Activated naive CD4-positive, alpha-beta T cell treated with anti-CD3 and anti-CD28 coated beads, Interleukin-2, amount 50 U/mL, for 24 hours (primary cell): ENCODE measurements around the gene CCDC116.
A peak's percentile ranks its signal among the peaks of the same experiment; 100 is the strongest.
"Not testable (repeated sequence)": the region's sequence is repeated elsewhere in the genome, so short reads cannot be mapped to it uniquely, and the experiment has no call there.

Experiments
- H3K27ac Mint-ChIP-seq: one replicate; pipeline ENCODE4 v1.8.0; 2021; ENCODE audit warnings: mild to moderate bottlenecking, mixed read lengths
- H3K27me3 Mint-ChIP-seq: one replicate; pipeline ENCODE4 v1.8.0; 2021; ENCODE audit warnings: mixed read lengths
- H3K36me3 Mint-ChIP-seq: one replicate; pipeline ENCODE4 v1.8.0; 2021; ENCODE audit warnings: mixed read lengths
- H3K4me1 Mint-ChIP-seq: one replicate; pipeline ENCODE4 v1.8.0; 2021; ENCODE audit warnings: mixed read lengths
- H3K4me3 Mint-ChIP-seq: one replicate; pipeline ENCODE4 v1.8.0; 2021; ENCODE audit warnings: mild to moderate bottlenecking, mixed read lengths
- H3K9me3 Mint-ChIP-seq: one replicate; pipeline ENCODE4 v1.8.0; 2021; ENCODE audit warnings: mixed read lengths

The CCDC116 gene

GRCh38 chr22:21599053-21599893 lies 33.3 kb upstream of the CCDC116 start:
- Mint-ChIP-seq H3K4me3 (no peak overlapping the region), H3K36me3 (peaks cover 20% of the 10 kb centered on the region), H3K4me1 (peaks cover 45% of the 10 kb centered on the region), H3K27me3 (no peaks in the 10 kb centered on the region), H3K9me3 (no peaks in the 10 kb centered on the region), H3K27ac (peak overlapping the region; percentile 91)

DNA sequence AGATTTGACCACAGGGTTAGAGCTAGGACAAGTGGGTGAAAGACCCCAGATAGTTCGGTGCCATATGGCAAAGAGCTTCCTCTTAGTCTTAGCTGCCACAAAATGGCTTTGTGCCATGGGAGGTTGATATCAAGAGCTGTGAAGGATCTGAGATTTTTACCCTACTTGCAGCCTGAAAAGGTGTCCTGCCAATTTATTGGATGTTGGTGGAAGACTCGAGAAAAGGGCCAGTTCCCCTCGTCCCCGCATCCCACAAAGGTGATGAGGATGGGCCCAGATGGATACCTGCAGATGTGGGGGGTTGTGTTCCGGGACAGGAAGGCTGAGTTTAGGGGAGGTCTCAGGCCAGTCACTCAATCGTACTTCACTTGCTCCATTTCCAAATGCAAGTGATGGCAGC lies 30.0 kb upstream of the CCDC116 start:
- Mint-ChIP-seq H3K9me3 (no peaks in the 10 kb centered on the region), H3K4me1 (peaks cover 49% of the 10 kb centered on the region), H3K27ac (peak overlapping the region; percentile 42), H3K4me3 (no peak overlapping the region), H3K36me3 (peaks cover 7% of the 10 kb centered on the region), H3K27me3 (no peaks in the 10 kb centered on the region)

DNA sequence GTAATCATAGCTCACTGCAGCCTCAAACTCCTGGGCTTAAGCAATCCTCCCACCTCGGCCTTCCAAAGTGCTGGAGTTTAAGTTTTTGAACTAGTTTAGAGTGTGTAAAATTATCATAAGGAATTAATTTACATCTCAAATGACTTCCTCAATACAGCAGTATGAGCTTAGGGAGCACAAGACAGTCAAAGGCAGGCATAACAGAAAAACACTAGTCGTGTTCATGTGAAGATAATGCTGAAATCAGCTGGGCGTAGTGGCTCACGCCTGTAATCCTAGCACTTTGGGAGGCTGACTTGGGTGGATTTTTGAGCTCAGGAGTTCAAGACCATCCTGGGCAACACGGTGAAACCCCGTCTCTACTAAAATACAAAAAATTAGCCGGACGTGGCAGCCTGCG lies 28.6 kb upstream of the CCDC116 start:
- no peak overlapping the region for H3K27ac Mint-ChIP-seq
- peaks cover 44% of the 10 kb centered on the region for H3K4me1 Mint-ChIP-seq
- no peak overlapping the region for H3K4me3 Mint-ChIP-seq
- H3K9me3 Mint-ChIP-seq, result no peaks in the 10 kb centered on the region
- H3K36me3 Mint-ChIP-seq, result peaks cover 4% of the 10 kb centered on the region
- H3K27me3 Mint-ChIP-seq, result no peaks in the 10 kb centered on the region

DNA sequence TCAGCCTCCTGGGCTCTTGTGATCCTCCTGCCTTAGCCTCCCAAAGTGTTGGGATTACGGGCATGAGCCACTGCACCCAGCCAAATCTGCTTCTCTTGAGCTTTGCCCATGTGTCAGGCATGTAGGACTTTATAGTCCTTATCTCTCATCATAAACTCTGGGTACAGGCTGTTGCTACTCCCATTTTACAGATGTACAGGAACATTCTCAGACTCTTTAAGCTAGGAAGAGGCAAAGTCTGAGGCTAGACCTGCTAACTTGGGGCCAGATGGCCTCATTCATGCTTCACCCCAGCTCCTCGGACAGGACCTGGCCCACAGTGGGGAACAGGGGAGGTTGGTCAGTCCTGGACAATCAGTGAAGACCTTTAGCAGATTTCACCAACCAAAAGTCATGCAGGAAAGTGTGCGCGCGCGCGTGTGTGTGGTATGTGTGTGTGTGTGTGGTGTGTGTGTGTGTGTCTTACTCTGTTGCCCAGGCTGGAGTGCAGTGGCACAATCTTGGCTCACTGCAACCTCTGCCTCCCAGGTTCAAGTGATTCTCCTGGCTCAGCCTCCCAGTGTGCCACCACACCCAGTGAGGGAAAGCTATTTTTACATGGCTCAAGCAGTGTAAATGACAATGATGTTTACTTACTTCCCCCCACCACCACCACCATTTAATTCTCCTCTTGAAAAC lies 26.5 kb upstream of the CCDC116 start:
- H3K4me3 Mint-ChIP-seq, result no peak overlapping the region

GRCh38 chr22:21606775-21607174 lies 25.8 kb upstream of the CCDC116 start:
- H3K9me3 Mint-ChIP-seq, result no peaks in the 10 kb centered on the region
- H3K36me3 Mint-ChIP-seq, result peaks cover 2% of the 10 kb centered on the region
- no peak overlapping the region for H3K27ac Mint-ChIP-seq
- no peaks in the 10 kb centered on the region for H3K27me3 Mint-ChIP-seq
- no peak overlapping the region for H3K4me3 Mint-ChIP-seq
- peaks cover 46% of the 10 kb centered on the region for H3K4me1 Mint-ChIP-seq

More for the DNA sequence above, 26.5 kb upstream of the CCDC116 start:
- Mint-ChIP-seq H3K36me3 (peaks cover under 1% of the 10 kb centered on the region), H3K9me3 (no peaks in the 10 kb centered on the region), H3K27me3 (no peaks in the 10 kb centered on the region), H3K4me1 (peaks cover 46% of the 10 kb centered on the region), H3K27ac (no peak overlapping the region)

- not testable (repeated sequence) for H3K4me3 Mint-ChIP-seq, H3K36me3 Mint-ChIP-seq, H3K9me3 Mint-ChIP-seq, H3K27me3 Mint-ChIP-seq, H3K27ac Mint-ChIP-seq
- H3K4me1 Mint-ChIP-seq, result peaks cover 39% of the 10 kb centered on the region
Observed at GRCh38 chr22:21609556-21610157, 22.9 kb upstream of the CCDC116 start.

- peaks cover 6% of the 10 kb centered on the region for H3K36me3 Mint-ChIP-seq
- peaks cover 35% of the 10 kb centered on the region for H3K4me1 Mint-ChIP-seq
- H3K9me3 Mint-ChIP-seq, result no peaks in the 10 kb centered on the region
- no peaks in the 10 kb centered on the region for H3K27me3 Mint-ChIP-seq
- no peak overlapping the region for H3K4me3 Mint-ChIP-seq
- H3K27ac Mint-ChIP-seq, result peak overlapping the region; percentile 69
Observed at GRCh38 chr22:21611210-21611977, 21.2 kb upstream of the CCDC116 start.

DNA sequence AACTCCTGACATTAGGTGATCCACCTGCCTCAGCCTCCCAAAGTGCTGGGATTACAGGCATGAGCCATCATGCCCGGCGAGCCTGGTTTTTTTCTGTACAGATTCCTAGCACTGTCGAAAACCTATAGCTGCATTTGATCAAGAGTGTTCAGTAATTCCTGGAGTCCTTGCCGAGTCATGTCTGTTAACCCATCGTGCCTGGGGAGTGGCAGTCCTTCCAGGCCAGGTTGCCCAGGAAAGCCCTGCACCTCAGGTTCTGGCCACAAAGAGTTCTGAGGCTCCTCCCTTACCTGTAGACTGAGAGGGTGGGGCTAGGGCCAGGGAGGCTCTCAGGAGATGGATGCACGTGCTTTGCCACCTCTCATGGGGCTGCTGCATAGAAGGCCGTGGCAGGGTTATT lies 19.7 kb upstream of the CCDC116 start:
- Mint-ChIP-seq H3K4me1 (peaks cover 25% of the 10 kb centered on the region), H3K4me3 (no peak overlapping the region), H3K27me3 (no peaks in the 10 kb centered on the region), H3K36me3 (peaks cover 6% of the 10 kb centered on the region), H3K27ac (no peak overlapping the region), H3K9me3 (no peaks in the 10 kb centered on the region)

DNA sequence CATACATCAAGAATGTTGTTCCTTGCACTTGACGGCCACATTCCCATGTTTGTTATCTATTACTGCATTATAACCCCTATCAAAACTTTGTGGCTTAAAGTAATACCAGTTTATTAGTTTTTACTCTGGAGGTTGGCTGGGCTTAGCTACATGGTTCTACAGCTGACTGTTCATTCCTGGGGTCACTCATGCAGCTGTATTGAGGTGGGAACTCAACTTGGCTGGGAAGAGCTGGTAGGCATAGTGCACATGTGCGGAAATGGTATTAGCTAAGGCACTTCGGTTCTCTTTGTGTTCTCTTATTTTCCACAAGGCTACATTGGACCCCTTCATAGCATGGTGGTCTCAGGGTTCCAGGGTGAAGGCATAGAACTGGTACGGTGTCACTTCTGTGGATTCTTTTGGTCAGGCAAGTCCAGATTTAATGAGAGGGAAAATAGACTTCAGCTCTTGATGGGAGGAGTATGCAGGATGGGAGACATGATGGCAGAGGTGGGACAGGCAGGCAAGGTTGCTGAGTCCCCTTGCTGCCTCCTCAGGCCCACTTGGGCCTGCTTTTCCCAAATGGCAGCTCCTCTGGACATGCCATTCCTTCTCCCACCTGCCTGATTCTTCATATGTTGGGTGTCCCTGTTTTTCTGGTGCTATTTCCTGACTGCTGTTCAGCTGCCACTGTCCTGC lies 18.9 kb upstream of the CCDC116 start:
- Mint-ChIP-seq H3K4me3 (no peak overlapping the region), H3K4me1 (peaks cover 24% of the 10 kb centered on the region), H3K27ac (no peak overlapping the region), H3K9me3 (no peaks in the 10 kb centered on the region), H3K27me3 (no peaks in the 10 kb centered on the region), H3K36me3 (peaks cover 6% of the 10 kb centered on the region)

DNA sequence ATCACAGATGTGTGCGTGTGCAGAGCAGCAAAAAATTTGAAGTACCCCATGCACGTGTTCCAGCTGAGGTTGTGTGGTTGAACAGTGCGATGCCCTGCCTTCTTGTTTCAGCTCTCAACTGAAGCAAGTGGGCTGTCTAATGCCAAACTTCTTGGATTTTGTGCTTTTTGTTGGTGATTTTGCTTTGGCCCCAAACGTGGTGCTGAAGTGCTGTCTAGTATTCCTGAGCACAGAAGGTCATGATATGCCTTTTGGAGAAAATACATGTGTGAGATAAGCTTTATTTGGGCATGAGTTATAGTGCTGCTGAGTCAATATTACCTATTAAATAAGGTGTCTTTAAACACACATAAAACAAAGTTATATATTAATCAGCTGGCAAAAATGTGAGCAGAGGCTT lies 16.8 kb upstream of the CCDC116 start:
- no peaks in the 10 kb centered on the region for H3K9me3 Mint-ChIP-seq
- H3K27me3 Mint-ChIP-seq, result no peaks in the 10 kb centered on the region
- H3K36me3 Mint-ChIP-seq, result peaks cover 6% of the 10 kb centered on the region
- no peak overlapping the region for H3K4me3 Mint-ChIP-seq
- H3K27ac Mint-ChIP-seq, result peak overlapping the region; percentile 8
- peaks cover 16% of the 10 kb centered on the region for H3K4me1 Mint-ChIP-seq

DNA sequence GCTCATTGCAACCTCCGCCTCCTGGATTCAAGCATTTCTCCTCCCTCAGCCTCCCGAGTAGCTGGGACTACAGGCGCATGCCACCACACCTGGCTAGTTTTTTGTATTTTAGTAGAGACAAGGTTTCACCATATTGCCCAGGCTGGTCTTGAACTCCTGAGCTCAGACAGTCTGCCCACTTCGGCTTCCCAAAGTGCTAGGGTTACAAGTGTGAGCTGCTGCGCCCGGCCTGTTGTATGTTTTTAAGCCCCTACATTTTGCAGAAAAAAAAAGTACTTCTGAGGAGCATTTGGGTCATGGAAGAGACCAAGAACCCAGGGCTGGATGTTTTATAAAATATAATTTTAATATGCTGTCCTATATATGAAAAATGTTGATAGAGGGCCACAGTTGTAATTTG lies 15.2 kb upstream of the CCDC116 start:
- H3K36me3 Mint-ChIP-seq, H3K27ac Mint-ChIP-seq, H3K27me3 Mint-ChIP-seq, H3K4me3 Mint-ChIP-seq, H3K9me3 Mint-ChIP-seq: not testable (repeated sequence)
- peaks cover 16% of the 10 kb centered on the region for H3K4me1 Mint-ChIP-seq

GRCh38 chr22:21621025-21621424 lies 11.5 kb upstream of the CCDC116 start:
- Mint-ChIP-seq H3K4me1 (peaks cover 23% of the 10 kb centered on the region), H3K27me3 (no peaks in the 10 kb centered on the region), H3K4me3 (no peak overlapping the region), H3K36me3 (no peaks in the 10 kb centered on the region), H3K27ac (no peak overlapping the region), H3K9me3 (no peaks in the 10 kb centered on the region)

DNA sequence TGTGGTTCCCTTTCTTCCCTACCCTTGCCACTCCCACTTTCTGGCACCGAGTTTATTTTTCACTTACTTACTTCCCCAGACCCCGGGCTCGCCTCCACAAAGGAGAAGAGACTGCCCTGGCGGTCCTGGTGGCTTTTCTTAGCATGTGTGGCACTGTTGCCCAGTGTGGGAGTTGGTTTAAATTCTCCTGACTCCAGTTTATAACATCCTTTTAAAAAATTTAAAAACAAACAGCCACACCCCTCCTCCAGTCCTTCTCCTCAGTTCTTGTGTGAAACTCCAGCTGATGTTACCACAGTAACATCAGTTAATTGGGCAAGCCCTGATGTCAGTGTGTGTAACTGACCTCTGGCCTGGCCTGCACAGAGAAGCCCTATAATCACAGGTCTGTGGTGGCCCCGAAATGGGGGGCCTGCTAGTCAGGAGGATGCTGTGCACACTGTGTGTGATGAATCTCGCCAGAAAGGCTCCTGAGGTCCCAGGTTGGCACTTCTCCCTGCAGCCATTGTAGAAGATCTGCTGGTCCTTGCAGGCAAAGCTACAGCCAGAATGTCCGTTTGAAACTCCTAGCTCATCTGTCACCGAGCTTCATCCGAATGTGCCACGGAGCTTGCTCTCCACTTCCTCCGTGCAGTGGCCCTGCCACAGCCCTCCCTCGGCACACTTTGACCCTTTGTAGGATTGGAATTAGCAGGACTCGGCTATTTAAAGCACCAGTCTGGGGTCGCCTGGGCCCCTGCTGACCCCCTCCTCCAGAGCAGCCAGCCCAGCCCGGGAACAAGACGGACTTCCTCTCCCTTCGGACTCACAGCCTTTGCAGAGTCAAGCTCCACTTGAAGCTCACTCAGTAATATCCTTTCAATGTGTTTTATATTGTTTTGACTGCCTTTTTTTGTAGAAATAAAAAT lies 10.3 kb upstream of the CCDC116 start:
- peaks cover 2% of the 10 kb centered on the region for H3K36me3 Mint-ChIP-seq
- H3K4me3 Mint-ChIP-seq, result peak overlapping the region; percentile 4
- H3K4me1 Mint-ChIP-seq, result peaks cover 31% of the 10 kb centered on the region
- H3K9me3 Mint-ChIP-seq, result no peaks in the 10 kb centered on the region
- peak overlapping the region; percentile 55 for H3K27ac Mint-ChIP-seq
- no peaks in the 10 kb centered on the region for H3K27me3 Mint-ChIP-seq

DNA sequence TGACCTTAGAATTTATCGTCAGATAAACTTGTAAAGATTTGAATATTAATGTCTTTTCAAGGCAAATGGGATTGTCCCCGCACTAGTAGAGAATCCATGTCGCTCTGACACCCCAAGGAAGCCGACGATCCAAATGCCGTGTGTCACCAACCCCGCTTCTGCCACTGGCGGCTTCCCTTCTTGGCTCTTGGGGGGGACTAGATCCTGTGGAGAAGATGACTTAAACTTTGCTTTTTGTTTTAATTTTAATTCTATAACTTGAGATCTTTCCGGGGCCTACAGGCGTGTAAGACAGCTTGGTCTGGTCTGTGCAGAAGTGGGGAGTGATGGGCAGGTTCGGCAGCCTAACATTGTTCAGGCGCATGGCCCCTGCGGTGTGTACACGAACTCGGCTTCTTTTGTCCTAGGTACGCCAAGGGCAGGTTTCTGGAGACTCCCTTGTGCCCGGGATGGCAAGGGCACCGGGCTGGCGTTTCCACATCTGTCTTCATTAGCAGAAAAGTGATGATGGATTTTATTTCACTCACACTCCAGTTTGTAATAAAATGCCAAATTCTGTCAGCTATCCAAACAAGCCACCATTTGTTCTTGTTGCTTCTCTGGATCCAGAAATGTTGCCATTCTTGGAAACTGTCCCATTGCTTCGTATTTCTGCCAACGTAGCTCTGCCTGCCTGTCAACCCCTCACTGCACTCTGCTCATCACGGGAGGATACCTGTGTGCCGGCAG lies 9.5 kb upstream of the CCDC116 start:
- no peaks in the 10 kb centered on the region for H3K9me3 Mint-ChIP-seq
- H3K27me3 Mint-ChIP-seq, result no peaks in the 10 kb centered on the region
- H3K36me3 Mint-ChIP-seq, result peaks cover 4% of the 10 kb centered on the region
- peaks cover 39% of the 10 kb centered on the region for H3K4me1 Mint-ChIP-seq
- H3K4me3 Mint-ChIP-seq, result no peak overlapping the region
- peak overlapping the region; percentile 51 for H3K27ac Mint-ChIP-seq
